Measurements from ENCODE around the gene SOX9.

SOX9 gene

GRCh38 chr17:72142614-72143013 lies 21.8 kb downstream of the SOX9 start:
- no peak overlapping the region for H3K4me3 ChIP-seq (ENCODE audit: low read depth, low read length)
- no peak for TF ChIP-seq CTCF (IDR thresholded peaks at IDR 0.05; ENCODE audit: low read depth, low read length)

GRCh38 chr17:72143245-72143644 lies 22.4 kb downstream of the SOX9 start:
- TF ChIP-seq CTCF (IDR thresholded peaks at IDR 0.05; ENCODE audit: low read depth, low read length), result no peak
- H3K4me3 ChIP-seq (ENCODE audit: low read depth, low read length), result no peak overlapping the region

GRCh38 chr17:72144101-72144500 lies 23.3 kb downstream of the SOX9 start:
- TF ChIP-seq CTCF (IDR thresholded peaks at IDR 0.05; ENCODE audit: low read depth, low read length), result no peak
- no peak overlapping the region for H3K4me3 ChIP-seq (ENCODE audit: low read depth, low read length)

GRCh38 chr17:72145562-72145961 lies 24.7 kb downstream of the SOX9 start:
- H3K4me3 ChIP-seq (ENCODE audit: low read depth, low read length), result no peak overlapping the region
- no peak for TF ChIP-seq CTCF (IDR thresholded peaks at IDR 0.05; ENCODE audit: low read depth, low read length)

GRCh38 chr17:72145962-72146361 lies 25.1 kb downstream of the SOX9 start:
- no peak for TF ChIP-seq CTCF (IDR thresholded peaks at IDR 0.05; ENCODE audit: low read depth, low read length)

GRCh38 chr17:72146371-72146770 lies 25.6 kb downstream of the SOX9 start:
- no peak overlapping the region for H3K4me3 ChIP-seq (ENCODE audit: low read depth, low read length)
- TF ChIP-seq CTCF (IDR thresholded peaks at IDR 0.05; ENCODE audit: low read depth, low read length), result no peak

More at GRCh38 chr17:72145962-72146361, 25.1 kb downstream of the SOX9 start:
- no peak overlapping the region for H3K4me3 ChIP-seq (ENCODE audit: low read depth, low read length)

- H3K4me3 ChIP-seq (ENCODE audit: low read depth, low read length), result no peak overlapping the region
- no peak for TF ChIP-seq CTCF (IDR thresholded peaks at IDR 0.05; ENCODE audit: low read depth, low read length)
Measured at GRCh38 chr17:72150632-72151460, 30.0 kb downstream of the SOX9 start.
